ENCODE measurements around the gene PKMYT1. TPM values are rescaled to one million over a fixed set of nuclear protein-coding genes. Genes with fewer than 3 reads are reported as not detected.
A peak's percentile ranks its signal among the peaks of the same experiment; 100 is the strongest.

The PKMYT1 gene
- polyA plus RNA-seq, 1 of the 3 experiments (the other 2 are of a cell fraction): 8.5 TPM

GRCh38 chr16:3022208-3022683, 42.0 kb upstream of the PKMYT1 start:
- Histone ChIP-seq H3K79me2 (ENCODE audit: insufficient read depth) (peaks cover 11% of the 10 kb centered on the region; the same call in 1 of the 2 replicates), H2AFZ (ENCODE audit: low read depth) (no peak overlapping the region), H3K9me3 (no peaks in the 10 kb centered on the region), H3F3A (replicated peaks; ENCODE audit: insufficient read depth) (peaks cover 45% of the 10 kb centered on the region), H3K9ac (peak overlapping the region; percentile 100), H3K36me3 (replicated peaks in 1 of 2; ENCODE audit: control insufficient read depth in 1 of 2, insufficient read depth in 2 of 2, low read length in 1 of 2) (peaks cover 16 to 20% of the 10 kb centered on the region in 2 experiments), H4K20me1 (ENCODE audit: insufficient read depth) (peaks cover 8% of the 10 kb centered on the region), H3K4me1 (ENCODE audit: control insufficient read depth in 1 of 2, insufficient read depth in 2 of 2, low read depth in 1 of 2, low read length in 1 of 2) (peaks cover 8 to 33% of the 10 kb centered on the region in 2 experiments; a peak in 3 of 4 replicates), H3K27ac (ENCODE audit: low read depth in 2 of 2, low read length in 1 of 2) (peak overlapping the region; percentile 94 to 99), H3K27me3 (ENCODE audit: insufficient read depth) (no peaks in the 10 kb centered on the region), H3K9me2 (no peaks in the 10 kb centered on the region), H3K4me3 (ENCODE audit: low read depth in 2 of 2, low read length in 1 of 2) (peak overlapping the region; percentile 80 to 88; a peak in 3 of 4 replicates), H3K4me2 (peak overlapping the region; percentile 99)
- no peak for DNase-seq
- ChIA-PET CTCF (interaction anchor here (0.9 to 8.5 kb wide), 5 partner anchors 9 to 60 kb away, joined by 3 to 111 read pairs (median 4); no protein-coding TSS in a partner anchor), POLR2A (no interaction called here)
- 3% methylated on average over 8 of the region's 8 CpGs for WGBS (ENCODE audit: low lambda C conversion rate)
- TF ChIP-seq NRF1 (IDR thresholded peaks at IDR 0.05; ENCODE audit: low read depth, low read length): no peak
- no peak for TF ChIP-seq YY1 (IDR thresholded peaks at IDR 0.05; ENCODE audit: low read depth)
- no peak for TF ChIP-seq FOXJ3 (CRISPR knock-in tag; IDR thresholded peaks at IDR 0.05)
- peak; percentile 62; the same call in 1 of the 2 replicates for TF ChIP-seq RXRA (IDR thresholded peaks at IDR 0.05; ENCODE audit: borderline replicate concordance, low read depth)
- peak; percentile 64; the same call in 1 of the 2 replicates for TF ChIP-seq SIN3A (IDR thresholded peaks at IDR 0.05; ENCODE audit: borderline replicate concordance, low read depth, low read length)
- TF ChIP-seq ELF1 (IDR thresholded peaks at IDR 0.05): no peak
- peak; percentile 97 for TF ChIP-seq TEAD4 (IDR thresholded peaks at IDR 0.05; ENCODE audit: borderline replicate concordance, insufficient read depth)
- TF ChIP-seq ZBTB33 (IDR thresholded peaks at IDR 0.05; ENCODE audit: borderline replicate concordance, low read depth): no peak
- peak; percentile 48 for TF ChIP-seq PBX3 (IDR thresholded peaks at IDR 0.05)
- TF ChIP-seq CHD2 (IDR thresholded peaks at IDR 0.05; ENCODE audit: low read length, partially characterized antibody): no peak
- no peak for TF ChIP-seq GATA2 (CRISPR knock-in tag; IDR thresholded peaks at IDR 0.05)
- TF ChIP-seq NFIC (IDR thresholded peaks at IDR 0.05; ENCODE audit: borderline replicate concordance): peak; percentile 77
- no peak for TF ChIP-seq RCOR1 (IDR thresholded peaks at IDR 0.05; ENCODE audit: low read length)
- peak; percentile 53; the same call in 1 of the 2 replicates for TF ChIP-seq TCF12 (IDR thresholded peaks at IDR 0.05)
- TF ChIP-seq, protein P1, sequence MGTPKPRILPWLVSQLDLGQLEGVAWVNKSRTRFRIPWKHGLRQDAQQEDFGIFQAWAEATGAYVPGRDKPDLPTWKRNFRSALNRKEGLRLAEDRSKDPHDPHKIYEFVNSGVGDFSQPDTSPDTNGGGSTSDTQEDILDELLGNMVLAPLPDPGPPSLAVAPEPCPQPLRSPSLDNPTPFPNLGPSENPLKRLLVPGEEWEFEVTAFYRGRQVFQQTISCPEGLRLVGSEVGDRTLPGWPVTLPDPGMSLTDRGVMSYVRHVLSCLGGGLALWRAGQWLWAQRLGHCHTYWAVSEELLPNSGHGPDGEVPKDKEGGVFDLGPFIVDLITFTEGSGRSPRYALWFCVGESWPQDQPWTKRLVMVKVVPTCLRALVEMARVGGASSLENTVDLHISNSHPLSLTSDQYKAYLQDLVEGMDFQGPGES (IDR thresholded peaks at IDR 0.05; ENCODE audit: low read depth, low read length): no peak
- TF ChIP-seq POLR2AphosphoS5 (IDR thresholded peaks at IDR 0.05; ENCODE audit: low read depth, low read length): peak; percentile 64; the same call in 1 of the 2 replicates
- no peak for TF ChIP-seq EZH2phosphoT487 (IDR thresholded peaks at IDR 0.05; ENCODE audit: borderline replicate concordance, low read depth)
- TF ChIP-seq JUND (IDR thresholded peaks at IDR 0.05): peak; percentile 98
- TF ChIP-seq RAD21 (IDR thresholded peaks at IDR 0.05; ENCODE audit: low read length): no peak
- peak; percentile 82; the same call in 1 of the 2 replicates for TF ChIP-seq TAF1 (IDR thresholded peaks at IDR 0.05; ENCODE audit: borderline replicate concordance, low read depth, low read length)
- no peak for TF ChIP-seq CTCF (IDR thresholded peaks at IDR 0.05)
- TF ChIP-seq REST (IDR thresholded peaks at IDR 0.05; ENCODE audit: low read depth, low read length): 0 out of 2 replicates have a peak, but pooled peaks have one; percentile 24
- no peak for TF ChIP-seq MXI1 (IDR thresholded peaks at IDR 0.05; ENCODE audit: low read depth, low read length)
- 0 out of 2 replicates have a peak, but pooled peaks have one; percentile 7 for TF ChIP-seq GABPA (IDR thresholded peaks at IDR 0.05; ENCODE audit: low read depth)

Data from SK-N-SH (cell line).